ENCODE results near the gene RIT1.
A peak's percentile ranks its signal among the peaks of the same experiment; 100 is the strongest.
"Not testable (repeated sequence)": the region's sequence is repeated elsewhere in the genome, so short reads cannot be mapped to it uniquely, and the experiment has no call there.

RIT1 gene

DNA sequence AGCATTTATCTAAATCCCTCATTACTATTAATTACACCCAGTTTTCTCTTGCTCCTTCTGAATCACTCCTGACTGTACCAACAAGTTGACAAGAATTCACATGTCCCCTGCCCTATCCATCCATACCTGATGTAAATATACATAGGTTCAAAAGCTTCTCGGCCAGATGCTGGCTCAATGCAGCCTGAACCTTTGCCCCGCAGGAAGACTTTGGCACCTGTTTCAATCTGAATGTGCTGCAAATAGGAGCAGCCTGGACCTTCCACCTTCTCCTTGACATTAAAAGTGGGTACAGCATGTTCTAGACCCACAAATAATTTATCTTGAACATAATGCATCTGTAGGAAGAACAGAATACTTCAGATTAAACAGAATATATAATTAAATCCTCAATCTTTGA, 14.4 kb upstream of the RIT1 start:
- DNase-seq (ENCODE audit: low spot score in 2 of 2) (no peak), ATAC-seq (ENCODE audit: low read depth) (no peak)
- H3K36me3 Mint-ChIP-seq = peaks cover 31% of the 10 kb centered on the region
- H3K9me3 Mint-ChIP-seq = no peaks in the 10 kb centered on the region
- no peaks in the 10 kb centered on the region for H3K27me3 Mint-ChIP-seq
- H3K4me3 Mint-ChIP-seq = no peak overlapping the region
- peaks cover 6% of the 10 kb centered on the region for H3K4me1 Mint-ChIP-seq
- no peak overlapping the region for H3K27ac Mint-ChIP-seq

DNA sequence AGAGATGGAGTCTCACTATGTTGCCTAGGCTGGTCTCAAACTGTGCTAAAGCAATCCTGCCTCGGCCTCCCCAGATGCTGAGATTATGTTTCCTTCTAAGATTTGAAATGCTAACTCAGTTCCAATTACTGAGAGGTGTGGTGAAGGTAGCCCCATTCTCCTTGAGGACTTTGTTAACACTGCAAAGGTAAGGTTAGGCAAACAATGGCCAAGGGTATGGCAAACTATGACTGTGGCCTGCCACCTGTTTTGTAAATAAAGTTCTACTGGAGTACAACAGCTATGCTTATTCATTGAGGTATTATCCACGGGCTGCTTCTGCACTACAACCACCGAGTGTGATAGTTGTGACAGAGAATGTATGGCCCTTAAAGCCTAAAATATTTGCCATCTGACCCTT, 9.6 kb upstream of the RIT1 start:
- Mint-ChIP-seq H3K4me1 (peaks cover 2% of the 10 kb centered on the region), H3K4me3 (no peak overlapping the region), H3K27me3 (no peaks in the 10 kb centered on the region), H3K9me3 (no peaks in the 10 kb centered on the region), H3K36me3 (peaks cover 29% of the 10 kb centered on the region), H3K27ac (no peak overlapping the region)
- no peak for DNase-seq (ENCODE audit: low spot score in 2 of 2)
- ATAC-seq (ENCODE audit: low read depth) = no peak

DNA sequence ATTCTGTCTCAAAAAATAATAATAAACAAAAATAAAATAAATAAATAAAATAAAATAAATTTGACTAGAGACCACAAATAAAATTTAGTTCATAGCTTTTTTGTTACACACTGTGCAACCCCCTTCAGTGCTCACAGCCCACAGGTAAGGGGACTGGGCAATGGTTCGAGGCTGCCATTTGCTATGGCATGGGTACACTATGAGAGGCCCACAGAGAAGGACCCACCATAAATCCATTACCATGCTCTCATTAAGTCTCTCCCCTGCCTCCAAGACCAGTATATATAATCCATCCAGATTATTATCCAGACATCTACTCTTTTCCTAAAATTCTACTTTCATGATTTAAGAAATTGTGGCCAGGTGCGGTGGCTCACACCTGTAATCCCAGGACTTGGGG, 8.7 kb upstream of the RIT1 start:
- Mint-ChIP-seq H3K4me3 (no peak overlapping the region), H3K27me3 (no peaks in the 10 kb centered on the region), H3K27ac (no peak overlapping the region), H3K36me3 (peaks cover 28% of the 10 kb centered on the region), H3K4me1 (peaks cover 2% of the 10 kb centered on the region), H3K9me3 (no peaks in the 10 kb centered on the region)
- DNase-seq (ENCODE audit: low spot score in 2 of 2) (no peak), ATAC-seq (ENCODE audit: low read depth) (no peak)

DNA sequence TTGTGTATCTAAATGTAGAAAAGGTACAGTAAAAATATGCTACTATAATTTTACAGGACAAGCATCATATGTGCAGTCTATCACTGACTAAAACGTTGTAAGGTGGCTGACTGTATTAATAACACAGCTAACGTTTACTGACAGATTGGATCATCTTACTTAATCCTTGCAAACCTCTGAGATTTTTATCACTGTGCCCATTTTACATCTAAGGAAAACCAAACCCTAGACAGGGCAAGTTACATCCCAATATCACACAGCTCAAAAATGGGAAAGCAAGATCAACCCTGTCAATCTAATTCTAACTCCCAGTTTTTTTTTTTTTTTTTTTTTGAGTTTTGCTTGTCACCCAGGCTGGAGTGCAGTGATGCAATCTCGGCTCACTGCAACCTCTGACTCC, 7.5 kb upstream of the RIT1 start:
- ATAC-seq (ENCODE audit: low read depth) (no peak), DNase-seq (ENCODE audit: low spot score in 2 of 2) (no peak)
- Mint-ChIP-seq H3K4me3 (no peak overlapping the region), H3K36me3 (peaks cover 31% of the 10 kb centered on the region), H3K4me1 (peaks cover 2% of the 10 kb centered on the region), H3K27ac (no peak overlapping the region), H3K27me3 (no peaks in the 10 kb centered on the region), H3K9me3 (no peaks in the 10 kb centered on the region)

DNA sequence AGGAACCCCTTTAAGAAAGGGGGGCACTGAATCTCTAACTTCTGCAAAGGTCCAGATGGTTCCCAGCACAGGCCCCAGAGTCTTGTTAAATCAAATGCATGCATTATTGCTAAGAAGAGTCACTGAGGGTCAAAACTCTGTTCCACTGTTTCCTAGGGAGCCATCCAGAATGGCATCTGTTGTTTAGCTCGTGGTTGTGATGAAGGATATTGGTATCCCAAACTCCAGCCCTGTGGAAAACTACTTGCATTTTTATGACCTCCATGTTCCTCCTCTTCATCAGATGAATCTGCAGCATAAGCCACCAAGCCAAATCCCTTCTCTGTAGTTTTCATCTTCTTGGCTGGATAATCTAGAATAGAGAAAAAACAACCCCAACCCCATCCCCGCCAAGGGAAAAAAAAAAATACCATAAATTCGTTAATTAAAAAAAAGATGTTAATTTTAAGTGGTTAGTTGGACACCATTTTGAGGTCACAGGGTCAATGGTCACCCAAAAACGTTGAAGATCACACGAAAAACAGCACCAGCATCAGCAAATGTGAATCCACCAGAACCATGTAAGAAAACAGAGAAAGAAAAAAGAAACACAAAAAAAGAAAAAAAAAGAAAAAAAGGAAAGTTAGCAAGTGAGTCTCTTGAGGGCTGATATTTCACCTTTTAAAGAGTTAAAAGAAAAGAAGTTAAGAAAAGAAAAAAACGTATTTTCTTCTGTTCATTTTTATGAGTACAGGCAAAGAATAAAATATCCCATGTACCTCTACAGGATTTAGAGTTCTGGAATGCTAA, 3.0 kb upstream of the RIT1 start:
- no peak for DNase-seq (ENCODE audit: low spot score in 2 of 2)
- H3K27me3 Mint-ChIP-seq = no peaks in the 10 kb centered on the region
- peaks cover 21% of the 10 kb centered on the region for H3K36me3 Mint-ChIP-seq
- H3K4me3 Mint-ChIP-seq = no peak overlapping the region
- no peaks in the 10 kb centered on the region for H3K9me3 Mint-ChIP-seq
- ATAC-seq (ENCODE audit: low read depth) = no peak
- H3K27ac Mint-ChIP-seq = no peak overlapping the region
- H3K4me1 Mint-ChIP-seq = peaks cover 14% of the 10 kb centered on the region

DNA sequence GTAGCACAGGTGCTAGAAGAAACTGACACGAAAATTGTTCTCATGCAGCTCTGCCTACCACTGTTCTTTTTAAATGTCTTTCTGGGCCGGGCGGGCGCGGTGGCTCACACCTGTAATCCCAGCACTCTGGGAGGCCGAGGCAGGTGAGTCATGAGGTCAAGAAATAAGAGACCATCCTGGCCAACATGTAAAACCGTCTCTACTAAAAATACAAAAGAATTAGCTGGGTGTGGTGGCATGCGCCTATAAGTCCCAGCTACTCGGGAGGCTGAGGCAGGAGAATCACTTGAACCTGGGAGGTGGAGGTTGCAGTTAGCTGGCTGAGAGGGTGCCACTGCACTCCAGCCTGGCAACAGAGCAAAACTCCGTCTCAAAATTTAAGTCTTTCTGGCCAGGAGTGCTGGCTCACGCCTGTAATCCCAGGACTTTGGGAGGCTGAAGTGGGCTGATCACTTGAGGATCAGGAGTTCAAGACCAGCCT, 947 bp upstream of the RIT1 start:
- peak overlapping the region; percentile 96 for H3K4me3 Mint-ChIP-seq
- peaks cover 18% of the 10 kb centered on the region for H3K36me3 Mint-ChIP-seq
- H3K4me1 Mint-ChIP-seq = peaks cover 14% of the 10 kb centered on the region
- H3K9me3 Mint-ChIP-seq = no peaks in the 10 kb centered on the region
- H3K27ac Mint-ChIP-seq = peak overlapping the region; percentile 97
- ATAC-seq (ENCODE audit: low read depth) (no peak), DNase-seq (ENCODE audit: low spot score in 2 of 2) (no peak)
- no peaks in the 10 kb centered on the region for H3K27me3 Mint-ChIP-seq

DNA sequence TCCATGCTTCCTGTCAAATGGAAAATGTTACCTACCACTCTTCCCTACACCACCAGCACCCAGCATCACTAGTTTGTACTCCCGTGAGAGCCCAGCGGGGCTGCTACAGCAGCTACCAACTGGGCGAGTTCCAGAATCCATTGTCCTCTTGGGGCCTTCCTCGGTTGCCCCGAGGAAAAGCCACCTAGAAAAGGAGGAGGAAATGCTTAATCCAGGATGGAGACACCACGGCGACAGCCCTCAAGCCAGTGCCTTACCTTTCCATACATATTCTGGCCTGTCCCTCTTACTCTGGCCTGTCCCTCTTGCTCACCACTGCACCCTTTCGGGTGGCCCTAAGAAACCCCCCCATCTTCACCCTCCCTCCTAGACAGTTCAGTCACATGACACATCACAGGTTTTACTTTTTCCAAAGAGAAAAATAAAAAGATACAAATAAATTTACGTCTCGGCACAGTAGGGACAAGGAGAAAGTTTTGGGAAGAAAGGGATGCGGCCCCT, 478 bp downstream of the RIT1 start:
- Mint-ChIP-seq H3K4me1 (peaks cover 14% of the 10 kb centered on the region), H3K27me3 (no peaks in the 10 kb centered on the region), H3K4me3 (peak overlapping the region; percentile 96), H3K36me3 (peaks cover 15% of the 10 kb centered on the region), H3K9me3 (no peaks in the 10 kb centered on the region), H3K27ac (peak overlapping the region; percentile 97)
- DNase-seq (ENCODE audit: low spot score in 2 of 2) = no peak
- ATAC-seq (ENCODE audit: low read depth) = peak; percentile 36

DNA sequence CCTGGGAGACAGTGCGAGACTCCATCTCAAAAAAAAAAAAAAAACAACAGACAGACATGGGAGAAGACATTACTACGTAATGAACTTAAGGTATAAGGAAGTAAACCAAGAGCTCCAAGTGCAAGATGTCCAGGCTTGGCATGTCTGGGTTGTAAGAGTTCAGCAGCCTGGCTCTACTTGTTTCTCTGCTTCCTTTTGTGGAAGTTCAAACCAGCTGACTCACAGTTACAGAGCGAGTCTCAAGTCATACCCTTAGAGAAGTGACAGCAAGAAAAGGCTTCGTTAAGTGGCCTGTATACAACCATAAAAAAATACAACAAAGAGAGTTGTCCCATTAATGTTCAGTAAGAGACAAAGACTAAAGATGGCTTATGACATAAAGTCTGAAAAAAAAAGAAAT, 1.3 kb downstream of the RIT1 start:
- Mint-ChIP-seq H3K9me3 (no peaks in the 10 kb centered on the region), H3K36me3 (peaks cover 13% of the 10 kb centered on the region), H3K4me1 (peaks cover 14% of the 10 kb centered on the region), H3K27me3 (no peaks in the 10 kb centered on the region), H3K4me3 (peak overlapping the region; percentile 53), H3K27ac (no peak overlapping the region)
- DNase-seq (ENCODE audit: low spot score in 2 of 2) (no peak), ATAC-seq (ENCODE audit: low read depth) (no peak)

DNA sequence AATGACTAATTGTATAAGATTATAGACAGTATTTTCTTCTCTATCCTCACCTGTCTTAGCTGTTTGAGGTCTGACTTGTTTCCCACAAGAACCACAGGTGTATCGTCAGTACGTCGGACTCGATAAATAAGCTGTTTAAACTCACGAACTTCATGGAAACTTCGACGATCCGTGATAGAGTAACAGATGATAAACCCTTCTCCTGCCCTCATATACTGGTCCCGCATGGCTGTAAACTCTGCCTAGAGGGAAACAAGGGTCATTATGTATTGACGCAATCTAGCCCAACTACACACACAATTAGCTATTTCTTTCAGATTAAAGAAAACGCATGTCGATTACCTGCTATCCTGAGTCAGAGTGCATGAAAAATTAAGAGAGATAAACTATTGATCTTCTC, 6.9 kb downstream of the RIT1 start:
- Mint-ChIP-seq H3K9me3 (no peaks in the 10 kb centered on the region), H3K27ac (no peak overlapping the region), H3K27me3 (no peaks in the 10 kb centered on the region), H3K36me3 (peaks cover 26% of the 10 kb centered on the region), H3K4me3 (no peak overlapping the region), H3K4me1 (no peaks in the 10 kb centered on the region)
- ATAC-seq (ENCODE audit: low read depth) (no peak), DNase-seq (ENCODE audit: low spot score in 2 of 2) (no peak)

DNA sequence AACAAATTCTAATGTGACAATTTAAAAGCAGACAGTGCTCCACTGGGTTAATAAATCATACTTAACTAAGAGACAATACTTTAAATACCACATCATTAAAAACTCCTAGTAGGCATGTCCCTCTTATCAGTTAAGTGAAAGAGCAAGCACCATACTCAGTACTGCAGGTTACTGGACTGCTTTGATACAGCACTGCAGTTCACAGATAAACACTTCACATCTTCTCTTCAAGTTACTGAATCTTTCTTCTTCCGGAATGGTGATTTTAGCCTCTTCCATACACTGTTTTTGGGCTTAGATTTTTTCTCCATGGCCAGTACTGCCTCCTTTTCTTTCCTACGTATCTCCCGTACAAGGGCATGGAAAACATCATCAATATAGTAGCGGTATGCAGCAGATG, 11.0 kb downstream of the RIT1 start:
- Mint-ChIP-seq H3K27ac (no peak overlapping the region), H3K4me3 (no peak overlapping the region), H3K4me1 (no peaks in the 10 kb centered on the region), H3K36me3 (peaks cover 25% of the 10 kb centered on the region), H3K9me3 (no peaks in the 10 kb centered on the region), H3K27me3 (no peaks in the 10 kb centered on the region)
- no peak for ATAC-seq (ENCODE audit: low read depth)
- no peak for DNase-seq (ENCODE audit: low spot score in 2 of 2)

DNA sequence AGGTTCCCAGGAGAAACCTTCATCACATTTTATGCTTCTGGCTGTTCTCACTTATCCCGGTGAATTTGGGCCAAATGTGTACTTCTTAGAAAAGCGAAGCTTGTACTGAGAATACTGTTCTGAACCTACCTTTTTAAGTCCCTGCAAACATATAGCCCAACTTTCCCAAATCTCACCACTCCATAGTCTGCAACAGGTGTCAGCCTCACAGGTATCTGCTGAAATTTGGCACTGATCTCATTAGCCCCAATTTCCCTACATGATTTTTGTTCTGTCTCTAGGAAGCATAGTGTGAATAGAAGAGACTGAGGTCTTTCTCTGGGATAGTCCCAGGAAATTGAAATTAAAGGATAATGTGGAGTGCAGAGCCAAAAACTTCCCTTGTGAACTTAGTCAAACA, 11.5 kb downstream of the RIT1 start:
- Mint-ChIP-seq H3K4me3 (no peak overlapping the region), H3K27ac (no peak overlapping the region), H3K4me1 (no peaks in the 10 kb centered on the region), H3K9me3 (no peaks in the 10 kb centered on the region), H3K27me3 (no peaks in the 10 kb centered on the region), H3K36me3 (peaks cover 25% of the 10 kb centered on the region)
- no peak for ATAC-seq (ENCODE audit: low read depth)
- no peak for DNase-seq (ENCODE audit: low spot score in 2 of 2)

DNA sequence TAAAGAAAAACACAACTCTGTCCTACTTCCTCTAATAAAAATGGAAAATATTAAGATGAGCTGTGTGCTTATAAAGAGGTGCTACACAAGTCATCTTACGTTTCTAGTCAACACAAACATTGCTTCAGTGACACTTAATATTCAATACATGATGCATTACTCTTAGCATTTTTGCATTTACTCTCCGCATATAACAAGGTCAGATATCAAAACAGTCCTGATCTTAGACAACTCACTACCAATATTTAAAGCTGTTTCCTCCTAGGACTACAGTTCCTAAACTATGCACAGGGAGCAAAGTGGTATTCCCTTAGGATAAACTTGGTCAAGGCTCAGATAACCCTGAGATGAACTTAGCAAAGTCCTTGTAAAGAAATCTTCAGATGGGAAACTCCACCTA, 12.3 kb downstream of the RIT1 start:
- Mint-ChIP-seq H3K36me3 (peaks cover 20% of the 10 kb centered on the region), H3K4me3 (no peak overlapping the region), H3K9me3 (no peaks in the 10 kb centered on the region), H3K27ac (no peak overlapping the region), H3K4me1 (no peaks in the 10 kb centered on the region), H3K27me3 (no peaks in the 10 kb centered on the region)
- no peak for DNase-seq (ENCODE audit: low spot score in 2 of 2)
- no peak for ATAC-seq (ENCODE audit: low read depth)

DNA sequence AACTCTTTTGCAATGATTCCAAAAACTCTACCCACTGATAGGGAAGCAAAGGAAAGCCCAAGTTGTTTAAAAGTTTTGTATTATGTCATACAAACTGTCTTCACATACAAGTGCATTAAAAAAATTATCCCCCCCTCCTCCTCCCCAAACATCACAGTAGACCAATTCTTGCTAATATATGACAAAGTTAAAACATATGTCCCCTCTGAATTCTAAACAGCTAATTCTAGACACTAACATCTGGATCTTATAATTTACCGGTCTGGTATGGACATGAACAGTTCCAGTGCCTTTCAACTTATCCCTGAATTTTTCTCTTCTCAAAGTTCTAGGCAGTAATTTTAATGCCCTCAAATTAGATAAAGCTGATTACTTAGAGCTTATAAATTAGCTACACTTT, 13.4 kb downstream of the RIT1 start:
- no peak overlapping the region for H3K4me3 Mint-ChIP-seq
- DNase-seq (ENCODE audit: low spot score in 2 of 2) (no peak), ATAC-seq (ENCODE audit: low read depth) (no peak)
- no peak overlapping the region for H3K27ac Mint-ChIP-seq
- H3K27me3 Mint-ChIP-seq = no peaks in the 10 kb centered on the region
- no peaks in the 10 kb centered on the region for H3K9me3 Mint-ChIP-seq
- peaks cover 20% of the 10 kb centered on the region for H3K36me3 Mint-ChIP-seq
- no peaks in the 10 kb centered on the region for H3K4me1 Mint-ChIP-seq

DNA sequence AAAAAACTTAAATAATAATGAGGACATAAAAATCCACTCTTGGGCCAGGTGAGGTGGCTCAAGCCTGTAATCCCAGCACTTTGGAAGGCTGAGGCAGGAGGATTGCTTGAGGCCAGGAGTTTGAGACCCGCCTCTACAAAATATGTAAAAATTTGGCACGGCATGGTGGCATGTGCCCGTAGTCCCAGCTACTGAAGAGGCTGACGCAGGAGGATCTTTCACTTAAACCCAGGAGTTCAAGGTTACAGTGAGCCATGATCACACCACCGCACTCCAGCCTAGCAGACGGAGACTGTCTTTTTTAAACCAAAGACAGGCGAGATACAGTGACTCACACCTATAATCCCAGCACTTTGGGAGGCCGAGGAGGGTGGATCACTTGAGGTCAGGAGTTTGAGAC, 14.7 kb downstream of the RIT1 start:
- DNase-seq (ENCODE audit: low spot score in 2 of 2); H3K27ac Mint-ChIP-seq; H3K27me3 Mint-ChIP-seq; H3K9me3 Mint-ChIP-seq; H3K4me3 Mint-ChIP-seq; ATAC-seq (ENCODE audit: low read depth); H3K4me1 Mint-ChIP-seq: not testable (repeated sequence)
- peaks cover 16% of the 10 kb centered on the region for H3K36me3 Mint-ChIP-seq

DNA sequence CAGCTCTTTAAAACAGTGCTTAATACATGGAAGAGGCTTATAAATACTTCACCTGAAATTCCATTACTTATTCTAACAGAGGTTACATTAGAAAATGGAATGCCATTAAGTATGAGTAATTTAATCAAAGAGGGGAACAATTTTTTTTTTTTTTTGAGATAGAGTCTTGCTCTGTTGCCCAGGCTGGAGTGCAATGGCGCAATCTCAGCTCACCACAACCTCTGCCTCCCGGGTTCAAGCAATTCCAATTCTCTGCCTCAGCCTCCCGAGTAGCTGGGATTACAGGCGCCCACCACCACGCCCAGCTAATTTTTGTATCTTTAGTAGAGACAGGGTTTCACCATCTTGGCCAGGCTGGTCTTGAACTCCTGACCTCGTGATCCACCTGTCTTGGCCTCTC, 15.5 kb downstream of the RIT1 start:
- H3K36me3 Mint-ChIP-seq = peaks cover 15% of the 10 kb centered on the region
- DNase-seq (ENCODE audit: low spot score in 2 of 2); H3K4me3 Mint-ChIP-seq; H3K27me3 Mint-ChIP-seq; H3K9me3 Mint-ChIP-seq; ATAC-seq (ENCODE audit: low read depth); H3K27ac Mint-ChIP-seq; H3K4me1 Mint-ChIP-seq: not testable (repeated sequence)

Measured in memory B cell (primary cell).